ENCODE measurements around the gene BTN3A1.
A peak's percentile ranks its signal among the peaks of the same experiment; 100 is the strongest.

Gene BTN3A1

DNA sequence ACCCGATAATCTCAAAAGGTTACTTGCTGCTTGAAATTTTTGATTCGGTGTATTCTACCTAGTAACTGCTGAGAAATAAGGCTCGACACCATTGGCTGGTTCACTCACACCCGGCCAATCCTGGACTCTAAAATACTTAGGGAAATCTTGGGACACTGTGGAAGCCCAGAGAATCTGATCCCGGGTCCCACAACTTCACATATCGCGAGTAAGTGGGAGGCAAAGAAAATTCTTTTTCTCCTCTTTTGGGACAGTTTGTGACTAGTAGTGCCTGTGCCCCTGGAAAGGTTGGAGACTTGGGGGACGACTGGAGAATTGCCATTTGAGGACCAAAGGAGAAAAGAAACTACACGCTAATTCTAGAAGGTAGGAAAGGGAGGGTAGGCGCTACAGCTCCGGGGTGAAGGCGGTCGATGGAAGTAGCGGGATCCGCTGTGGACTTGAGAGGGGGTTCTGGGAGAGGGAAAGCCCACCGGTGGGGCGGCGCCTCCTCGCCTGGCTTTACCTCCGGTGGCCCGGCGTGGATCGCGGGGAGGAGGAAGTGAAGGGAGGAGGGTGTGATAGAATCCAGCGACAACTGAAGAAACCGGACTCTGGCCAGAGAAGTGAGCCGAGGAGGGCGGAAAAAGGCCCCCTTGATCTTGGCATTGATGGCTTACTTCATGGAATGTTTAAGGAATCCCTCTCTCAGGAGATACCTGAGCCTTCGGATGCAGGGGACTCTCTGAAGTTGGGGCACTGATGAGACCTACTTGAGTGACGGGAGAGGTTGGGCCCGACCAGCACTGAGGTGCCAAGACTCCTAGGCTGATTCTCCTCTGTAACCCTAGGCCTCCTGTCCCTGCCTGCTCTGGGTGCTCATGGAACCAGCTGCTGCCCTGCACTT, 19.4 kb downstream of the BTN3A1 start:
- Histone ChIP-seq H3K9me3 (no peaks in the 10 kb centered on the region), H3K4me3 (ENCODE audit: low read depth in 1 of 2, low read length in 1 of 2) (peak overlapping the region; percentile 85 to 89), H3K4me1 (ENCODE audit: control insufficient read depth in 1 of 2, insufficient read depth in 1 of 2, low read depth in 1 of 2, low read length in 1 of 2) (peaks cover 9 to 13% of the 10 kb centered on the region in 2 experiments), H3K27ac (peak overlapping the region; percentile 55), H3K27me3 (no peaks in the 10 kb centered on the region), H3K36me3 (no peaks in the 10 kb centered on the region)
- TF ChIP-seq, protein P1, sequence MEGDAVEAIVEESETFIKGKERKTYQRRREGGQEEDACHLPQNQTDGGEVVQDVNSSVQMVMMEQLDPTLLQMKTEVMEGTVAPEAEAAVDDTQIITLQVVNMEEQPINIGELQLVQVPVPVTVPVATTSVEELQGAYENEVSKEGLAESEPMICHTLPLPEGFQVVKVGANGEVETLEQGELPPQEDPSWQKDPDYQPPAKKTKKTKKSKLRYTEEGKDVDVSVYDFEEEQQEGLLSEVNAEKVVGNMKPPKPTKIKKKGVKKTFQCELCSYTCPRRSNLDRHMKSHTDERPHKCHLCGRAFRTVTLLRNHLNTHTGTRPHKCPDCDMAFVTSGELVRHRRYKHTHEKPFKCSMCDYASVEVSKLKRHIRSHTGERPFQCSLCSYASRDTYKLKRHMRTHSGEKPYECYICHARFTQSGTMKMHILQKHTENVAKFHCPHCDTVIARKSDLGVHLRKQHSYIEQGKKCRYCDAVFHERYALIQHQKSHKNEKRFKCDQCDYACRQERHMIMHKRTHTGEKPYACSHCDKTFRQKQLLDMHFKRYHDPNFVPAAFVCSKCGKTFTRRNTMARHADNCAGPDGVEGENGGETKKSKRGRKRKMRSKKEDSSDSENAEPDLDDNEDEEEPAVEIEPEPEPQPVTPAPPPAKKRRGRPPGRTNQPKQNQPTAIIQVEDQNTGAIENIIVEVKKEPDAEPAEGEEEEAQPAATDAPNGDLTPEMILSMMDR (IDR thresholded peaks at IDR 0.05), result no peak

DNA sequence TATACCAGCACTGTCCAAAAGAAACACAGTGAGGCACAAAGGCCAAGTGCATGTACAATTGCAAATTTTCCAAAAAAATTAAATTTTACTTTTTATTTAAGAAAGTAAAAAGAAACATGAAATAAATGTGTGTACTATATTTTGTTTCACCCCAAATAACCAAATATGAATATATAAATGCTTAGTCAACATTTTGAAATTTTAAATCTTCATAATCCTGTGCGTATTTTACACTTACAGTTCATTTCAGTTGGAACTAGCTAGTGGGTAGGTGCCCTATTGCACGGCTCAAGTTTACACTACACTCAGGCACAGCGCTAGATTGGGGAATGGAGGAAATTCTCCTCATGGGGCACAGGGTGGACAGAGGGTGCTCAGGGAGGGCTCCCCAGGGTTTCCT, 20.3 kb downstream of the BTN3A1 start:
- Histone ChIP-seq H3K27me3 (no peaks in the 10 kb centered on the region), H3K9me3 (no peaks in the 10 kb centered on the region), H3K4me1 (ENCODE audit: control insufficient read depth in 1 of 2, insufficient read depth in 1 of 2, low read depth in 1 of 2, low read length in 1 of 2) (peaks cover 9 to 13% of the 10 kb centered on the region in 2 experiments), H3K4me3 (ENCODE audit: low read depth in 1 of 2, low read length in 1 of 2) (no peak overlapping the region), H3K36me3 (no peaks in the 10 kb centered on the region), H3K27ac (no peak overlapping the region)
- TF ChIP-seq, protein P1 (IDR thresholded peaks at IDR 0.05), result no peak

DNA sequence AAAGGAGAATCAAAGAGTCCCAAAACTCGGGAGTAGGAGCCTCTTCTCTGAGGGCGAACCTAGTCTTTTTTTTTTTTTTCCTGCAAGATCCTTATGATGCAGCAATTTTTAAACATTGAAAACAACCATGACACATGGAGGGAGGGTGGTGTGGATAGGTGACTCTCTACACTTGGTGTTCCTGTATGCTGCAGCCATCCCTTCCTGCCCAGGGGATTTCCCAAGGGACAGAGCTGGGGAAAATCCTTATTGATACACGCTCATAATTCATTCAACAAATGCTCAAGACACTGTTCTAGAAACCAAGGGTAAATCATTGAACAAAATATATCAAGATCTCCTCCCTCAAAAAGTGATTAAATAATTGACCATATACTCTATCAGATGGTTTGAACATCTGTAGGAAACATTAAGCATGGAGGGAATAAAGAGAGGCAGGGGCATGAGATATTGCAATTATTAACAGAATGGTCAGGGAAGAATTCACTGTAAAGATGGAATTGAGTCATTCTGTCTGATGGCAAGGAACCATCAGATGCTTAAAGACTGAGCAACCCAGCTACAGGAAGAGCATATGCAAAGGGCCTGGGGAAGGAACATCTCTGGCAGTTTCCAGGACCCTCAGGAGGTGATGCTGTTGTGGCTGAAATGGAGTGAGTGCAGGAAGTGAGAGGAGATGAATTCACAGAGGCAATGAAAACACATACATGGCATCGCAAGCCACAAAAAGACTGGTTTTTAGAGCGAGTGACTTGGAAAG, 24.8 kb downstream of the BTN3A1 start:
- Histone ChIP-seq H3K27ac (no peak overlapping the region), H3K4me3 (ENCODE audit: low read depth in 1 of 2, low read length in 1 of 2) (no peak overlapping the region), H3K36me3 (no peaks in the 10 kb centered on the region), H3K9me3 (no peaks in the 10 kb centered on the region), H3K4me1 (ENCODE audit: control insufficient read depth in 1 of 2, insufficient read depth in 1 of 2, low read depth in 1 of 2, low read length in 1 of 2) (peaks cover 0 to 3% of the 10 kb centered on the region in 2 experiments), H3K27me3 (no peaks in the 10 kb centered on the region)
- TF ChIP-seq, protein P1 (IDR thresholded peaks at IDR 0.05), result no peak

- TF ChIP-seq, protein P1 (IDR thresholded peaks at IDR 0.05), result no peak
- Histone ChIP-seq H3K9me3 (no peaks in the 10 kb centered on the region), H3K4me3 (ENCODE audit: low read depth in 1 of 2, low read length in 1 of 2) (no peak overlapping the region), H3K4me1 (ENCODE audit: control insufficient read depth in 1 of 2, insufficient read depth in 1 of 2, low read depth in 1 of 2, low read length in 1 of 2) (no peaks in the 10 kb centered on the region), H3K27ac (no peak overlapping the region), H3K27me3 (no peaks in the 10 kb centered on the region), H3K36me3 (no peaks in the 10 kb centered on the region)
Measured at GRCh38 chr6:26427451-26427809, 25.4 kb downstream of the BTN3A1 start.

- H3K27me3 ChIP-seq, result no peaks in the 10 kb centered on the region
- no peaks in the 10 kb centered on the region for H3K4me1 ChIP-seq (ENCODE audit: control insufficient read depth in 1 of 2, insufficient read depth in 1 of 2, low read depth in 1 of 2, low read length in 1 of 2)
- TF ChIP-seq, protein P1 (IDR thresholded peaks at IDR 0.05), result no peak
- no peak overlapping the region for H3K4me3 ChIP-seq (ENCODE audit: low read depth in 1 of 2, low read length in 1 of 2)
- H3K9me3 ChIP-seq, result no peaks in the 10 kb centered on the region
- no peaks in the 10 kb centered on the region for H3K36me3 ChIP-seq
- no peak overlapping the region for H3K27ac ChIP-seq
Measured at GRCh38 chr6:26428206-26428605, 26.1 kb downstream of the BTN3A1 start.
